Caco-2 (cell line): ENCODE results near the gene SULT2A1. TPM values are rescaled to one million over a fixed set of nuclear protein-coding genes. Genes with fewer than 3 reads are reported as not detected.

ENCODE experiments used
- BruUV-seq: library from RNA; stranded (reverse); fragments of 400-500 nt; replicated peaks from 2 replicates; lab custom pipeline; 2021; lab: Mats Ljungman, UMichigan
- CTCF ChIA-PET: fragments of 300-600 bp; sonication (Branson Sonifier 250); formaldehyde crosslinking; loops from one replicate; lab custom pipeline; 2022; ENCODE audit warnings: antibody characterized with exemption; lab: Charles Lee
- POLR2A ChIA-PET: fragments of 300-600 bp; sonication (Branson Sonifier 250); formaldehyde crosslinking; loops from one replicate; lab custom pipeline; 2022; ENCODE audit warnings: antibody characterized with exemption; lab: Charles Lee
- DNase-seq, 2 experiments: peaks; one replicate each; pipeline versions ENCODE4 v3.0.0 to v3.0.0-alpha.2; 2020 to 2022
- H3K27me3 ChIP-seq: replicated peaks from 2 replicates; pipeline ENCODE4 v1.6.0; 2011; ENCODE audit warnings: low read length; ENCODE audit not compliant: control insufficient read depth, insufficient read depth
- H3K36me3 ChIP-seq: 2 replicates; pipeline ENCODE4 v1.5.1; 2011; ENCODE audit warnings: low read length; ENCODE audit not compliant: control insufficient read depth, insufficient read depth
- H3K4me1 ChIP-seq: fragments of 250-450 bp; sonication (Bioruptor Pico); 2 replicates; pipeline ENCODE4 v1.5.1; 2020; ENCODE audit warnings: mild to moderate bottlenecking
- H3K4me3 ChIP-seq: 2 replicates; pipeline ENCODE4 v1.5.1; 2011; ENCODE audit warnings: low read depth, mild to moderate bottlenecking, control low read depth, low read length
- H3K9me3 ChIP-seq: fragments of 250-450 bp; sonication (Bioruptor Pico); 2 replicates; pipeline ENCODE4 v1.5.1; 2020; ENCODE audit warnings: mild to moderate bottlenecking, moderate library complexity
- H3K27ac Mint-ChIP-seq: one replicate; pipeline ENCODE4 v1.8.0; 2022; ENCODE audit warnings: mixed read lengths; ENCODE audit not compliant: unreplicated experiment
- H3K27me3 Mint-ChIP-seq: one replicate; pipeline ENCODE4 v1.8.0; 2022; ENCODE audit warnings: mixed read lengths; ENCODE audit not compliant: insufficient read depth, unreplicated experiment
- H3K36me3 Mint-ChIP-seq: one replicate; pipeline ENCODE4 v1.8.0; 2022; ENCODE audit warnings: mild to moderate bottlenecking, mixed read lengths; ENCODE audit not compliant: insufficient read depth, unreplicated experiment
- H3K4me1 Mint-ChIP-seq: one replicate; pipeline ENCODE4 v1.8.0; 2022; ENCODE audit warnings: low read depth, mixed read lengths; ENCODE audit not compliant: unreplicated experiment
- H3K4me3 Mint-ChIP-seq: one replicate; pipeline ENCODE4 v1.8.0; 2022; ENCODE audit warnings: mild to moderate bottlenecking, moderate library complexity, mixed read lengths; ENCODE audit not compliant: unreplicated experiment
- H3K9me3 Mint-ChIP-seq: one replicate; pipeline ENCODE4 v1.8.0; 2022; ENCODE audit warnings: mixed read lengths; ENCODE audit not compliant: unreplicated experiment
- intact Hi-C: fragments of 100-400 bp; cut with micrococcal nuclease; formaldehyde crosslinking; loops from one replicate; pipeline ENCODE4 v1.10.0; 2022; ENCODE audit not compliant: unreplicated experiment
- total RNA-seq: library from RNA; stranded (reverse); gene quantifications from 2 replicates; pipeline ENCODE4 v1.2.3, GENCODE V29; 2022
- TF ChIP-seq, protein P1 (sequence below), 2 experiments: fragments of 200-600 bp in 1 of 2; IDR thresholded peaks; 1 replicate in 1 of 2; 2 replicates in 1 of 2; pipeline versions ENCODE4 v1.5.1 to v1.8.0; 2011 to 2022; ENCODE audit warnings: antibody characterized with exemption in 1 of 2, control low read depth in 1 of 2, inconsistent platforms in 1 of 2, low read depth in 1 of 2, low read length in 1 of 2, mild to moderate bottlenecking in 1 of 2, moderate library complexity in 1 of 2; ENCODE audit not compliant: insufficient read depth in 1 of 2, severe bottlenecking in 1 of 2, unreplicated experiment in 1 of 2

Gene SULT2A1
- total RNA-seq, 1 experiment from 2014 or later, result 4.5 TPM

DNA sequence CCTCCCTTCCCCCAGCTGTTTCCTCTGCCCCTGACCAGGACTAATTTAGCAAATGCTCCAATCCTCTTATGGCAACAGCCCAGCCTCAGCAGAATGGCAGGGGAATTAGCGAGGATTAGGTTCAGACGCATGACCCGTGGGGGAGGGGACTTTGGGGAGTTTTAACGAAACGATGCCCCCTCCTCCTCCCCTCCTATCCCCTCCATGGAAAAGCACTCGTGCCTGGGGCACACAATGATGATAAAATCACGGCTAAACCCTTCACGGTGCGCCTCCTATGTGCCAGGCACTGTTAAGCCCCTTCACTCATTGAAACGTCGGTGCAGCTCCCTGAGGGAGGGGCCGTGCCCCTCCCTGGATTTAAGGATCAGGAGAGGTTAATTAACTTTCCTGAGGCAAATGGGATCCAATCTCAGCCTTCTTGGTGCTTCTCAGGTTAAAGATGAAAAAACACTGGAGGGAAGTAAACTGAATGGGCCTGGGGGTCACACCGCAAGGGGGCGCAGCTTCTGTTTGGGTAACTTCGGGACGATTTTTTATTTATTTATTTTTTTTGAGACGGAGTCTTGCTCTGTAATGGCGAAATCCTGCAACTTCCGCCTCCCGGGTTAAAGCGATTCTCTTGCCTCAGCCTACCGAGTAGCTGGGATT lies 37.2 kb downstream of the SULT2A1 start:
- intact Hi-C loops, result no loop called here
- no TSS peak for BruUV-seq
- Histone ChIP-seq H3K27me3 (no peaks in the 10 kb centered on the region), H3K9me3 (no peaks in the 10 kb centered on the region), H3K36me3 (no peaks in the 10 kb centered on the region), H3K4me3 (no peak overlapping the region), H3K4me1 (no peaks in the 10 kb centered on the region; the same call in 1 of the 2 replicates)
- CTCF ChIA-PET, result interaction anchor here (0.6 to 0.7 kb wide), 2 partner anchors 13 to 637 kb away, joined by 3 to 4 read pairs; no protein-coding TSS in a partner anchor
- Mint-ChIP-seq H3K27ac (no peak overlapping the region), H3K4me3 (no peak overlapping the region), H3K9me3 (no peaks in the 10 kb centered on the region), H3K27me3 (peaks cover 19% of the 10 kb centered on the region), H3K4me1 (peaks cover 7% of the 10 kb centered on the region), H3K36me3 (no peaks in the 10 kb centered on the region)
- no peak for DNase-seq
- POLR2A ChIA-PET, result no interaction called here
- TF ChIP-seq, protein P1, sequence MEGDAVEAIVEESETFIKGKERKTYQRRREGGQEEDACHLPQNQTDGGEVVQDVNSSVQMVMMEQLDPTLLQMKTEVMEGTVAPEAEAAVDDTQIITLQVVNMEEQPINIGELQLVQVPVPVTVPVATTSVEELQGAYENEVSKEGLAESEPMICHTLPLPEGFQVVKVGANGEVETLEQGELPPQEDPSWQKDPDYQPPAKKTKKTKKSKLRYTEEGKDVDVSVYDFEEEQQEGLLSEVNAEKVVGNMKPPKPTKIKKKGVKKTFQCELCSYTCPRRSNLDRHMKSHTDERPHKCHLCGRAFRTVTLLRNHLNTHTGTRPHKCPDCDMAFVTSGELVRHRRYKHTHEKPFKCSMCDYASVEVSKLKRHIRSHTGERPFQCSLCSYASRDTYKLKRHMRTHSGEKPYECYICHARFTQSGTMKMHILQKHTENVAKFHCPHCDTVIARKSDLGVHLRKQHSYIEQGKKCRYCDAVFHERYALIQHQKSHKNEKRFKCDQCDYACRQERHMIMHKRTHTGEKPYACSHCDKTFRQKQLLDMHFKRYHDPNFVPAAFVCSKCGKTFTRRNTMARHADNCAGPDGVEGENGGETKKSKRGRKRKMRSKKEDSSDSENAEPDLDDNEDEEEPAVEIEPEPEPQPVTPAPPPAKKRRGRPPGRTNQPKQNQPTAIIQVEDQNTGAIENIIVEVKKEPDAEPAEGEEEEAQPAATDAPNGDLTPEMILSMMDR (IDR thresholded peaks at IDR 0.05; ENCODE audit: insufficient read depth in 1 of 2, low read depth in 1 of 2, low read length in 1 of 2, severe bottlenecking in 1 of 2, unreplicated experiment in 1 of 2), result peak in 1 of 2 experiments; percentile 20

DNA sequence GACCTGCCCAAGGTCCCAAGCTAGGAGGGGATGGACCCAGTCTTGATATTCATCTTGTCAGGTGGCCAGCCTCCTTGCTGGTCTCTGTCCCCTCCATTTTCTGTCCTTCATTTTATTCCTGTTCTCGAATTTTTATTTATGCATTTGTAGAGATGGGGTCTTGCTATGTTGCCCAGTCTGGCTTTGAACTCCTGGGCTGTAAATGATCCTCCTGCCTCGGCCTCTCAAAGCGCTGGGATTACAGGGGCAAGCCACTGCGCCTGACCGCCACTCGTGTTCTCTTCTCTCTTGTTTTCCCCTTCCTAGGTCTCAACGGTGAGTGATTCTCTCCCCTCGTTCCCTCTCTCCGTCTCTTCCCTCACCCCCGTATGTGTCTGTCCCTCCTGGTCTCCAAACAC lies 37.7 kb downstream of the SULT2A1 start:
- intact Hi-C loops, result no loop called here
- TF ChIP-seq, protein P1 (IDR thresholded peaks at IDR 0.05; ENCODE audit: insufficient read depth in 1 of 2, low read depth in 1 of 2, low read length in 1 of 2, severe bottlenecking in 1 of 2, unreplicated experiment in 1 of 2), result no peak
- H3K36me3 ChIP-seq, result no peaks in the 10 kb centered on the region
- ChIA-PET POLR2A (no interaction called here), CTCF (interaction anchor here (0.6 kb wide), 1 partner anchor 638 kb away, joined by 4 read pairs; no protein-coding TSS in a partner anchor)
- peaks cover 7% of the 10 kb centered on the region for H3K4me1 Mint-ChIP-seq
- no peaks in the 10 kb centered on the region for H3K9me3 Mint-ChIP-seq
- H3K4me3 Mint-ChIP-seq, result no peak overlapping the region
- H3K4me1 ChIP-seq, result no peaks in the 10 kb centered on the region; the same call in 1 of the 2 replicates
- H3K27me3 ChIP-seq, result no peaks in the 10 kb centered on the region
- peaks cover 21% of the 10 kb centered on the region for H3K27me3 Mint-ChIP-seq
- no peak for DNase-seq
- no peaks in the 10 kb centered on the region for H3K36me3 Mint-ChIP-seq
- H3K4me3 ChIP-seq, result no peak overlapping the region
- H3K27ac Mint-ChIP-seq, result no peak overlapping the region
- BruUV-seq, result no TSS peak
- no peaks in the 10 kb centered on the region for H3K9me3 ChIP-seq

DNA sequence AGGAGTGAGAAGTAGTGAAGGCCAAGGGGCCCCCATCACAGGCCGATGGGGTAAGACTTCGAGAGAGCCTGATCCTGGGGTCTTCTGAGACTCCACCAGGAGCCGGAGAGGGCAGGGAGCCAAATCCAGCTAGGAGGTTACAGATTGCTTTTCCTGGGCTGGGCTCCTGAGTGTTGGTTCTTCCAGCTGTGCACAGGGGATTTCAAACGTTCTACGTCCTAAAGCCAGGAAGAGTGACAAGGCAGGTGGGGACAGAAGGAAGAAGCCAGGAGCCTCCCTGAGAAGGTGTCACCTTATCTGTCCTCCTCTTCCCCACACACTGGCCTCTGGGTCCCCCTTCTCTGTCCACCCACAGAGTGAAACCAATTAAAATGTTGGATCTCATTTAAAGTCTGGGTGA lies 43.2 kb downstream of the SULT2A1 start:
- Histone ChIP-seq H3K27me3 (no peaks in the 10 kb centered on the region), H3K36me3 (no peaks in the 10 kb centered on the region), H3K4me1 (no peaks in the 10 kb centered on the region), H3K9me3 (no peaks in the 10 kb centered on the region; the same call in 1 of the 2 replicates), H3K4me3 (no peak overlapping the region)
- no peak for DNase-seq
- intact Hi-C loops, result no loop called here
- Mint-ChIP-seq H3K4me1 (no peaks in the 10 kb centered on the region), H3K27me3 (peaks cover 7% of the 10 kb centered on the region), H3K36me3 (no peaks in the 10 kb centered on the region), H3K4me3 (no peak overlapping the region), H3K9me3 (no peaks in the 10 kb centered on the region), H3K27ac (no peak overlapping the region)
- no TSS peak for BruUV-seq
- ChIA-PET CTCF (interaction anchor here (0.7 kb wide), 1 partner anchor 18 kb away, joined by 3 read pairs; no protein-coding TSS in a partner anchor), POLR2A (no interaction called here)
- TF ChIP-seq, protein P1 (IDR thresholded peaks at IDR 0.05; ENCODE audit: insufficient read depth in 1 of 2, low read depth in 1 of 2, low read length in 1 of 2, severe bottlenecking in 1 of 2, unreplicated experiment in 1 of 2), result no peak
